NCI-H524 (cell line): Measurements from ENCODE around the gene DUSP15.
A peak's percentile ranks its signal among the peaks of the same experiment; 100 is the strongest.

ENCODE experiments used
- DNase-seq, 2 experiments: peaks; one replicate each; lab custom pipeline; 2025; lab: John Stamatoyannopoulos, UW

DUSP15 gene

DNA sequence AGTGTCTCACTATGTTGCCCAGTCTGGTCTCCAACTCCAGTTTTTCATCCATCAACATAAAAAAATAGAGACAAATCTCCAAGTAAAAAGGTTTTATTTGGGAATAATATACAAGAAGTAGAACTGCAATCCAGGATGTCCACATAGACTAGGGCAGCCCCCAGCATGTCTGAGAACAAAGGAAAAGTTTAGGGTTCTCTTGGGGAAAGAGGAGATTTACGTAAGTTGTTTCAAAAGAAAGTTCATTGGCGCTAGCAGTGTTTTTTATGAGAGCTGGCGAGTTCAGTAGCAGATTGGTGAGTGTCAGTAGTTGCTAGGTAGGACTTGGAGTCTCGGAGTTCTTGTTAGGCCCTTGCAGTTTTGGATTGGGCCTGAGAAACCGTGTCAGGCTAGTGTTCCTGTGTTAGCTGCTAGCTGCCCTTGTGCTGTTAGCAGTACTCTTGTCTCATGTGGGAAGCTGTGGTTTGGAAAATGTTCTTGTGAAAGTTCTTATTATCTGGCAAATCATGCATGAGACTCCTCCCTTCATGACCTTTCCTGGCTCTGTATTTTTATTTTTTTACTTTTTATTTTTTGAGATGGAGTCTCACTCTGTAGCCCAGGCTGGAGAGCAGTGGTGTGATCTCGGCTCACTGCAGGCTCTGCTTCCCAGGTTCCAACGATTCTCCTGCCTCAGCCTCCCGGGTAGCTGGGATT lies 24.8 kb upstream of the DUSP15 start:
- DNase-seq = no peak

DNA sequence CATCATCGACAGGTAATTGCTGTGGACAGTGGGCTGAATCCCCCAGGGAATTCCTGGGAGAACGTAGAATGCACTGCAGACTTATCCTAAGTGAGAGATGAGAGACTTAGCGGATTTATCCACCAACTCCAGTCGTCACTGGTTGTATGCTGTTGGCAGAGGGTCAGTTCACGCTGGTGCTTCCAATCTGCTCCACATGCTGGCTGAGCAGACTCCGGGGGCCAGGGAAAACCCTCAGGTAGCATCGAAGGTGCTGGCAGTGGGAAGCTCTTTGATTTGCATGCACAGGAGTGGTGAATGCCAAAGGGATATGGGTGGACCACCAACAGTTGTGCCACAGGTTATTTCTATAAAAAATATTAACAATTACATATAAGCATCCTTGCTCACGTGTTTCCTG lies 20.3 kb upstream of the DUSP15 start:
- DNase-seq = no peak

DNA sequence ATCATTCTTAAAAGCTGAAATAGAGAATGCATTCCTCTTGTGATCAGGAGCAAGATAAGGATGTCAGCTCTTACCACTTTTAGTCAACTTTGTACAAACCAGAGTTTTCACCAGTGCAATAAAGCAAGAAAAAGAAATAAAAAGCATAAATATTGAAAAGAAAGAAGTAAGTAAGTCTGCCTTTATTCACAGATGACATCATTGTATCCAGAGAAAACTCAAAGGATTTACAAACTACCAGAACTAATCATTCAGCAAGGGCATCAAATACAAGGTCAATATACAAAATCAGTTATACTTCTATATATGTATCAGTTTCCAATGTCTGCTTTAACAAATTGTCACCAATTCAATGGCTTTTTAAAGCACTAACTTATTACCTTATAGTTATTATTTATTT lies 13.5 kb upstream of the DUSP15 start:
- no peak for DNase-seq

DNA sequence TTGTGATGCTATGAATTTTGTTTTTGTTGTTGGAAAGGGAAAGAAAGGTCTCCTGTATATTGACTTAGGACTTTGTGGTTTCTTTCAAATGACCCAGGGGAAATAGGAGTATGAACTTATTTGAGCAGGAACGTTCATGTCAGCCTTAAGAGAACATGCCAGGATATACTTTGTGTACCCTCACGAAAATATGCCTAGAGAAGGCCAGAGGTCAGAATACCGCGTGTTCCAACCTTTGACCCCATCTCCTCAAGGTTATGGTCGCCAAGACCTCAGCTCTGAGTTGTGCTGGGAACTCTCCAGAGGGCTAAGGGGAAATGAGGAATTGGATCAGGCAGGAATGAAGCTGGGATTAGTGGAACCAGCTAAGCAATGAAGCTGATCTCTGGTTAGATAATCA lies 11.6 kb upstream of the DUSP15 start:
- no peak for DNase-seq

DNA sequence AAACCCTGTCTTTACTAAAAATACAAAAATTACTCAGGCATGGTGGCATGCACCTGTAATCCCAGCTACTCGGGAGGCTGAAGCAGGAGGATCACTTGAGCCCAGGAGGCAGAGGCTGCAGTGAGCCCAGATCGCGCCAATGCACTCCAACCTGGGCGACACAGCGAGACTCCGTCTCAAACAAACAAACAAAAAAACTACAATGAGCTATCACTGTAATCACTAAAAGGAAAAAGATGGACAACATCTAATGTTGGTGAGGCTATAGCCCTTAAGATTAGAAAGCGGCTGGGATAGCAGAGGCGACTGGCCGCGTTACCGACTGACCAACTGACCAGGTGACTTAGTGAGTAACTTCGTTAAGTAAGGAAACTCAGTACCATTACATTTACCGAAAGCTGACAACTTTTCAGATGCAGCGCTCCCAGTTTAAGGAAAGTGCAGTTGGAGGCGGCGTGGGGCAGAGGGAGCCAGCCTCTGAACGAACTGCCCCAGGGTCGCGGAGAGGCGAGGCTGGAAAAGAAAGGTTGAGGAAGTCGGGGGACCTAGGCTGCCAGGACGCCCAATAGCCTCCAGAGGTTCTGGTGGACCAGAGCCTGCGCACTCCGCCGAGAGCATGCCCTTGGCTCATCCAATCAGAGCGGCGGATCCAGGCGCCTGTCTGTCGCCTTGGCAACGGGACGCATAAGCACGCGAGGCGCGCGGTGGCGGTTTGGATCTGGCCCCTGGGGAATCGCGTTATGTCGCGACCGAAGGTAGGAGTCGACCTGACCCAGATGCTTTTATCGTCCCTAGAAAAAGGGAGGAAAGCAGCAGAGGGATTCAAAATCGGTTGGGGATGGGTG lies 9.0 kb upstream of the DUSP15 start:
- peak; percentile 93 to 96 for DNase-seq

DNA sequence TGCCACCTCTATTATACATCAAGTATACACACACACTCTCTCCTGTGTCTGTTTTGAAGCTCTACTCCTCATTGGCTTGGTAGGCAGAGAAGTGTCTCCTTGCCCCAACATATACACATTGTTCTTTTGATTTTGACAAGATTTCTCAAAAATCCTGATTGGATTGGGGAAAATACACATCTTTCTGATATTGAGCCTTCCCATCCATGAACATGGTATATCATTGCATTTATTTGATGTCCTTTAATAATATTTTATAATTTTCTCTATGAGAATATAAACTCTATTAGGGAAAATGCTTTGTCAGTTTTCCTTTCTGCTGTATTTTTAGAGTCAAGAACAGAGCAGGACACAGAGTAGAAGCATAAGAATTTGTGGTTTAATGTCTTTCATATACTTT lies 7.4 kb upstream of the DUSP15 start:
- DNase-seq = no peak

DNA sequence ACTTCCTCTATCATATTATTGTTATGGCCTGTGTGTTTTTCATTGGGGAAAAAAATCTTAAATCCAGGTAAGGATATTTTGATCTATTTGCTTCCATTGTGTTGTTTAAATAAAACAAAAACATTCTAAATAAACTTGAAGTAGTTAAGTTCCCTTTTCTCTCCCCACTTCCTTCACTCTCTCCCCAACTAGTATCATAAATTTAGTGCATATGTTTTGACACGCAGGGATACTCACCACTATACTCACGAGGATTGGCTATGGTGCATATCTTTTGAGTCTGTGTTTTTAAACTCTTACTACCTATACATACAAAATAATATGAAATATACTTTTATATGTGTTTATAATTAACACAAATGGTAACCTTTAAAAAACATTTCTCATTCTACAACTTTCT lies 5.3 kb upstream of the DUSP15 start:
- DNase-seq = no peak

DNA sequence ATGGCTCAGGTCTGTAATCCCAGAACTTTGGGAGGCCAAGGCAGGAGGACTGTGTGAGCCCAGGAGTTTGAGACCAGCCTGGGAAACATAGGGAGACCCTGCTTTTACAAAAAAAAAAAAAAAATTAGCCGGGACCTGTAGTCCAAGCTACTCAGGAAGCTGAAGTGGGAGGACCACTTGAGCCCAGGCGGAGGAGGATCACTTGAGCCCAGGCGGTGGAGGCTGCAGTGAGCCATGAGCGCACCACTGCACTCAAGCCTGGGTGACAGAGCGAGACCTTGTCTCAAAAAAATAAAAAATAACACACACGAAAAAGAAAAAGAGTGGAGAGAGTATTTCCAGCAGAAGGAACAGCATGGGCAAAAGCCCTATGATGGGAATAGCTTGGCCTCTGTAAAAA lies 2.1 kb upstream of the DUSP15 start:
- DNase-seq = no peak

DNA sequence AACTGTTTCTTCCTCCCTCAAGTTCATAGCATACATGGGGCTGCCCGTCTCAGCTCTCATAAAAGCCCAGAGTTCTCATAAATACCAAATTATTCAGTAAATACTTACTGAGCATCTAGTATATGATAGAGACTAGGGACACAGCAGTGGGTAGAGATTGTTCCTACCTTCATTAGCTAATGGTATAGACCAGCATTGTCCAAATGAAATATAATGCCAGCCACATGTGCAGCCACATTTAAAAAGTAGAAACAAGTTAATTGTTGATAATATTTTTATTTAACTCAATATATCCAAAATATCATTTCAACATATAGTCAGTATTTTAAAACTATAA lies 1.3 kb upstream of the DUSP15 start:
- DNase-seq = no peak

DNA sequence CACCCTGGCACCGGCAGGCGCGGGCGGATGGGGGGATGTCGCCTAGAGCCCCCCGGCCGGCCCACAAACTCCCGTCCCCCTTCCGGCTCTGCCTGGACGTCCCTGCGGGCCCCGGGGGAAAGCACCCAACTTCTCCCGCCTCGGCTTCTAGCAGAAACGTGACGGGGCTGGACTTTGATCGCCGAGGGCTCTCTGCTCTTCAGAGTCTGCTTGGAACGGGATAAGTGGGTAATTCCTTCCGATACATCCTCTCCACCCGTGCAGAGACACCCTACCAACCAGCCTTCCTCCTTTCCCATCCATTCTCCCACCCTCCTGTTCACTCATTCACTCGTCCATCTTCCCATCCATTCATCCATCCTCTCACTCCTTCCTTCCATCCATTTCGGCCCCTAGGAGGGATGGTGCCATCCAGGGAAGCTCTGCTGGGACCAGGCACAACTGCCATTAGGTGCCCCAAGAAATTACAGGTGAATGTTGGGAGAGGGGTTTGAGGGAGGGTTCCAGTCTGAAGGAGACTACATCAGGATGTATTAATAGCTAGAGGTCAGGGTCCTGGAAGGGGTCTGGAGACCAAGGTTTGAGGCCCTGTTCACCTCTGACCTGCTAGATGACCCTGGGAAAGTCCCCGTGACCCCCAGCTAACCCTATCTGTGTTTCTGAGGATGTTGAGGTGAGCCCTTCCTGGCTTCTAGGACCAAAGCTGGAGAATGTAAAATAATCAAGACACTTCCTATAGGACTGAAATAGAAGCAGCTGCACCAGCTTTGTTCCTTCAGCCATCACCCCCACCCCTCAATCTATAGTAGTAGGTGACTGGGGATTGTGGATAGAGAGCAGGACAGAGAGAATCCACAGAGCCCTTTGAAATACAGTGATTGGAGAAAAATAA lies 645 bp upstream of the DUSP15 start:
- DNase-seq = peak in 1 of 2 experiments; percentile 33

DNA sequence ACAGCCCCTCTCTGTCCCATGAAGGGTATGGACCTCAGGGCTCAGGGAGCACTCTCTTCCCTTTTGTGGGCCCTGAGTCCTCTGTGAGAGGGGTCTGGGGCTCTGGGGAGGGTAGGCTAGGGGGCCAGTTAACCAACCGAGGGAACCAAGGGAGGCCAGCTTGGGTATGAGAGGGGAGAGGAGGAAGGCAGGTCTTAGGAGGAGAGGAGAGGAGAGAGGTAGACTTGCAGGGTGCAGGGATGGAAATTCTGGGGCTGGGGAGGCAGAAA lies 720 bp downstream of the DUSP15 start:
- no peak for DNase-seq

DNA sequence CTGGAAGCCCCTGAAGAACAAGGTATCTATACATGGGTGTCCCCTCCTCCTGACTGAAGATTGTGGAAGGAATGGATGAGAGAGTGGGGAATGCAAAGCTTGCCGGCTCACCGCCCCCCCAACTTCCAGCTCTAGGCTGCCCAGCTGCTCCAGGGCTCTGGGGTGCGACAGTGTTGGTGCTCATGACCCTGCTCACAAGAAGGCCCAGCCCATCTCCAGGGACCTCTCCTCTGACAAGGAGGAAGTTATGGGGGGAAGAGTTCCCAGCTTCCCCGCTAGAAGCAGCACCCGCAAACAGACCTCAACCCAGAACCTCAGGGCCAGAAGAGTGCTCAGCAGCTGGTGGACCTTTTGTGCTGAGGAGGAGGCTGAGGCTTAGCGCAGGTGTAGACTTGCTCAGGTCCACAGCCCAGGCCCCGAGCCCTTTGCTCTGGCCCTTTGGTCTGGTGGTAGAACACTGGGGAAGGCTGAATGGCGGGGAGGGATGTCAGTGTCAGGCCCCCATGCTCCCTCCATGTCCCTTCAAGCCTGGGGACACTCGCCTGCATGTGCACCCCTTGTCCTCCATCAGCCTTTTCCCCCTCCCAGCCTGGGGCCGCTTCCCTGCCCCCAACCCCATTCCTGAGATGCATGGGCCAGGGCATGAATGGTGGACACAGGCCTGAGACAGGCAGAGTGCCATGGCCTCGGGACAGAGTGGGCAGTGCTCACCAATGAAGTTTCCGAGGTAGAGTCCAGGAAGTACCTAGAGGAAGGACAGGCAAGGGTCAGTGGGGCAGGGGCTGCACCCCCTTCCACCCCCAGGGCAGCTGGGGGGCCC lies 1.3 kb downstream of the DUSP15 start:
- no peak for DNase-seq

DNA sequence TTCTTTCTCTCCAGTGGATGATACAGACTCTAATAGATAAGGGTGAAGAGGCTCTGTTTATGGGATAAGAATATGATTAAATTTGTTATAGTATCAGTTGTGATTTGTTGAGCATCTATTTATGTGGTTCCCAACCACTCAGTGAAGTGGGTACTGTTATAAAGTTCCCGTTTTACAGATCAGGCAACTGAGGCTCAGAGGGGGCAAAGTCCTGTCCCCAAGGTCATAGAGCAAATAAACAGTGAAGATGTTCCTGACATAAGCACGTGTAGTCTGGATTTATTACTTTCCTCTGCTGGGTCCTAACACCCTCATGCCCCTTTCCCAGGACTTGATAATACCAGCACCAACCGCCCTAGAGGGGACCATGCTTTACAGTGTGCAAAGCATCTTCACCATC lies 4.1 kb downstream of the DUSP15 start:
- DNase-seq = no peak

DNA sequence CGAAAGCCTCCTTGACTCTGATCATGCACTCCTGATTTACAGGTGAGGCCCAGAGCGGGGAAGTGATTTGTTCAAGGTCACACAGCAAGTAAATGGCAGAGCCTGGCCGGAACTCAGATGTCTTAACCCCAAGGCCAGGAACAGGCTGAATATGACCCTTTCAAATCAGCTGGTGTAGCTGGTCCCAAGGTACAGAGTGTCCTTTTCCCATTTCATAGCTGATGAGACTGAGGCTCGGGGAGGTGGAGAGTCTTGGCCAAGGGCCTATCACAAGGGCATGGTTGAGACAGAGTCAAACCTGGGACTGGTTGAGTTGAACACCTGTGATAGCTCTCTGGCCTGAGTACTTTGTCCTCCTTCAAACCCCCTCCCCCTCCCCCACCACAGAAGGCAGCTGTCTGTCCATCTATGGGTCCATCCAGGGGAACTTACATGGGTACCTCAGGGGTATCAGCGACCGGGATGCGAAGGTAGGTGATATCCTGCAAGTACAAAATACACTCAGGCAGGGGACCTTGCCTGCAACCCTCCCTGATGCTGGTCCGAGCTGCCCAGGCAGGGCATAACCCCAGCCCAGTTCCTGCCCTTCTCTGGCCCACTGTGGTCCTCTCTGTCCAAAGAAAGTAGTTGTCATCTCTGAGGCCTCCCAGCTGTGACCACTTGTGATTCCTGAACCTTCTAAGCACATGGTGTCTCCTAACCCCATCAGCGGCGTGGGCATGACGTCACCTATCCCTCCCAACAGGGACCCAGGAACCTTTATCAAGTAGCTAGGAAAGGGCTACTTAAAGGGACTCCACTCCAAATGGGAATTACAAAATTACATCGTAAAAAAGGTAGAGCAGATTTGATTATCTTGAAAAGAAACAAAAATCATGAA lies 5.6 kb downstream of the DUSP15 start:
- DNase-seq = no peak

DNA sequence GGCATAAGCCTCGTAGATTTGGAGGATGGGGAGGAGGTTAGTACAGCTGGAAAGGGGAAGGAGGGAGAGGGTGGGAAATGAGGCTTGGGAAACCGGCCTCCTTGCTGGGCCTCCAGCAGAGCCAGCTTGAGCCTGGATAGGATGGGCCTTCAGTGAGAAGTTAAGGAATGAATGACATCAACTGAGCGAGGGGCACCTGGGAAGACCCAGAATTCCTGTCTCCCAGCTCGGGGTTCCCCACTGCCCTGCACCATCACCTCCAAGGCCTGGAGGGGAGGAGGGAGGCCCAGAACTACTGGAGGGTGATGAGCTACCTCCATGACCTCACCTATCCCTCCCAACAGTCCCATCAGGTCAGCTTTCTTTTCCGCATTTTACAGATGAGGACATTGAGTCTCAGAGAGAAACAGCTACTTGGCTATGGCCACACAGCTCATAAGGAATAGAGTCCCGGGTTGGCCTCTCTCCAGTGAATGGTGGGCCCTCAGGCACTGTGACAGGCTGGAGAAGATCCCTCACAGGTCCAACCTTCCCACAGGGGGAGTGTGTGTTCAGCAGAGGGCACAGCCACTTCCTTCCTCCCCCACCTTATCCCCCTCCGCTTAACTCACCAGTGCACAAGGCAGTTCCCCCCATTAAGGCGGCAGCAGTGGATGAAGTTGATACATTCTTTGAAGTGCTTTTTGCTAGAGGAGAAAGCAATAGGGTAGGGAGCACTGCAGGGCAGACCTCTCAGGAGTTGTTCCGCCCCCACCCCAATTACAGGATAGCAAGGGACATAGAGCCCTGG lies 6.8 kb downstream of the DUSP15 start:
- no peak for DNase-seq

DNA sequence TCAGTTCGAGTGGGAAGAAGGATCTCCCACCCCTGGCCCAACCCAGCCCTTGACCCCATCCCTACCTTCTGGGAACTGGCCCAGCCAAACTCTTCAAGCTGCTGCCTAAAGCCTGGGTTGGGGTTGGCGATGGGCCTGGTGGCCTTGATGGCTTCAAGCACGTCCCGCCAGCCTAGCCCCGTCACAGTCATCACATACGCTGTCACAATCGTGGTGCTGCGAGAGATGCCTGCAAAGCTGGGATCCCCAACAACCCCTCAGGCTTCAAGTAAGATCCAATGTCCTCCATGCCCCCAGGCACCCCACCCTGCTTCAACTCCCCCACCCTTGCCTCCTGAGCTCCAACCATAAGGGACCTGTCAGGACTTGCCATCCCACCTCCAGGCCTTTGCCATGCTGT lies 7.8 kb downstream of the DUSP15 start:
- DNase-seq = no peak

DNA sequence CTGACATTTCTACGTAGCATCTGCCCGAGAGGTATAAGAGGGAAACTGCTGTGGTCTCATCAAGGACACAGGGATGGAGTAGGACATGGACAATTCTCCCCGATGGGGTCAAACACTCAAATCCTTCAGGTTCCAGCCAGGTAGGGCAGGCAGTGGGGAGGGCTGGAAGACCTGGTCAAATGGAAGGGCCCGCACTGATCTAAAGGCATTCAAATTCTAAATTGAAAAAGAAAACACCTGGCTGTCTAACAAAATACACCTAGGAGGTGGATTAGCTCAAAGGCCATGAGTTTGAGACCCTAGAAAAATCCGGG lies 8.2 kb downstream of the DUSP15 start:
- DNase-seq = no peak

DNA sequence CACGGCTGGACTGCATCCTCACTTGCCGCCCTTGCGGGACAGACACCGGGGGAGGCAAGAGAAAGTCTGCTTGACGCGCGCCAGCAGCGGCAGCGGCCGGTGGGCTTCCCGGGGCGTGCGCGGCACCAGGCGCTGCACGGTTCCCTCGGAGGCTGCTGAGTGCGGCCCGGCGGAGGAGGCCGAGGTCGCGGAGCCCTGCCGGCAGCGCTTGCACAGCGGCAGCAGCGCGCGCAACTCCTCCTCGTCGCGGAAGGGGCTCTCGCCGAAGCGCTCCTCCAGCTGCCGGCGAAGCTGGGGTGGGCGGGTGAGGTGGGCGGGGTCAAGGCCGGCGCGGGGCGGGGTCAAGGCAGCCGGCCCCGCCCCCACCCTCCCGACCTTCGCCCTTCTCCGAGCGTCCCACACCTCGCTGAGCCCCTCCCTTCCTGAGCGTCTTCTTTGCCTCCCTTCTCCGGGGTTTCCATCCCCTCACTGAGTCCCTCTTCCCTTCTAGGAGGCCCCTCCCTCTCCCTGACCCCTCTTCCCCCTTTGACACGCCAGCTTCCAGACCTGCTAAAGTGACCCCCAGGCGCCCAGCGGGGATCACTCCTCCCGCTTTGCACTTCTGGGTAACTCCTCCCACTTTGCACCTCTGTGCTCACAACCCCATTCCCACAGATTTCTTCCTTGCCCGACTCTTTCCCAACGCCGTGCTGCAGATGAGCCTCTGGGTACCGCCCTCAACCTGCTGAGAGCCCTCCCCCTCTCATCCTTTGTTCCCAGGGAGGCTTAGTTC lies 8.8 kb downstream of the DUSP15 start:
- peak; percentile 85 for DNase-seq

DNA sequence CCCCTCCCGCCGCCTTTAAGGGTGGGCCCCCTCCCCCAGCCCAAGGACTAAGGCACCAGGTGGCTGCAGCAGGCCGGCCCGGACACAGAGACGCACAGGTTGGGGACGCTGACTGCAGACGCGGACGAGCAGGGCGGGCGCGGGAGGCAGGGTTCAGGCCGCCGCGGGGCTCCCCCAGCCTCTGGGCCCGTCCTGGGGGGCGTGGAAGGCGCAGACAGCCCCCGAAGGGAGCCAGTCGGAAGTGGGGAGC lies 9.3 kb downstream of the DUSP15 start:
- DNase-seq = peak; percentile 87 to 90
